DOHH2 (cell line): Measurements from ENCODE around the gene ABLIM1.

Source experiments
- EZH2phosphoT487 ChIP-seq: fragments of 200-600 bp; sonication (generic); IDR thresholded peaks from 2 replicates; pipeline ENCODE4 v1.6.1; 2017; ENCODE audit warnings: borderline replicate concordance, mild to moderate bottlenecking, antibody characterized with exemption, low read length, moderate library complexity, mixed read lengths
- TF ChIP-seq, protein P1 (sequence below): fragments of 200-600 bp; sonication (generic); IDR thresholded peaks from one replicate; pipeline ENCODE4 v1.5.1; 2014; ENCODE audit warnings: antibody characterized with exemption, mild to moderate bottlenecking, low read depth, low read length; ENCODE audit not compliant: poor library complexity, severe bottlenecking

GRCh38 chr10:114674346-114674745 lies 16.3 kb upstream of the ABLIM1 start:
- TF ChIP-seq, protein P1, sequence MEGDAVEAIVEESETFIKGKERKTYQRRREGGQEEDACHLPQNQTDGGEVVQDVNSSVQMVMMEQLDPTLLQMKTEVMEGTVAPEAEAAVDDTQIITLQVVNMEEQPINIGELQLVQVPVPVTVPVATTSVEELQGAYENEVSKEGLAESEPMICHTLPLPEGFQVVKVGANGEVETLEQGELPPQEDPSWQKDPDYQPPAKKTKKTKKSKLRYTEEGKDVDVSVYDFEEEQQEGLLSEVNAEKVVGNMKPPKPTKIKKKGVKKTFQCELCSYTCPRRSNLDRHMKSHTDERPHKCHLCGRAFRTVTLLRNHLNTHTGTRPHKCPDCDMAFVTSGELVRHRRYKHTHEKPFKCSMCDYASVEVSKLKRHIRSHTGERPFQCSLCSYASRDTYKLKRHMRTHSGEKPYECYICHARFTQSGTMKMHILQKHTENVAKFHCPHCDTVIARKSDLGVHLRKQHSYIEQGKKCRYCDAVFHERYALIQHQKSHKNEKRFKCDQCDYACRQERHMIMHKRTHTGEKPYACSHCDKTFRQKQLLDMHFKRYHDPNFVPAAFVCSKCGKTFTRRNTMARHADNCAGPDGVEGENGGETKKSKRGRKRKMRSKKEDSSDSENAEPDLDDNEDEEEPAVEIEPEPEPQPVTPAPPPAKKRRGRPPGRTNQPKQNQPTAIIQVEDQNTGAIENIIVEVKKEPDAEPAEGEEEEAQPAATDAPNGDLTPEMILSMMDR: no peak
- TF ChIP-seq EZH2phosphoT487: no peak
